Uterus (tissue), 4 donors: ENCODE data around the gene MAML2. TPM values are rescaled to one million over a fixed set of nuclear protein-coding genes. Genes with fewer than 3 reads are reported as not detected.

ENCODE experiments used
- DNase-seq, 2 donors: peaks; one replicate each; pipeline ENCODE4 v3.0.0-alpha.2; 2019 to 2020
- H3K27ac ChIP-seq, 2 donors: fragments of 200-600 bp; sonication (generic); 1 replicate in 1 of 2; 2 replicates in 1 of 2; pipeline ENCODE4 v1.5.1; 2016 to 2018
- H3K27me3 ChIP-seq, 2 donors: fragments of 200-600 bp; sonication (generic); one replicate each; pipeline ENCODE4 v1.5.1; 2018 to 2019; ENCODE audit warnings: control low read depth in 1 of 2
- H3K36me3 ChIP-seq, 2 donors: fragments of 200-600 bp; sonication (generic); one replicate each; pipeline ENCODE4 v1.5.1; 2019; ENCODE audit warnings: control low read depth in 1 of 2
- H3K4me1 ChIP-seq, 2 donors: fragments of 200-600 bp; sonication (generic); one replicate each; pipeline ENCODE4 v1.5.1; 2018 to 2019; ENCODE audit warnings: control low read depth in 1 of 2
- H3K4me3 ChIP-seq, 2 donors: fragments of 200-600 bp; sonication (generic); 1 replicate in 1 of 2; 2 replicates in 1 of 2; pipeline ENCODE4 v1.5.1; 2018 to 2019; ENCODE audit warnings: mild to moderate bottlenecking in 1 of 2
- H3K9me3 ChIP-seq, 2 donors: fragments of 200-600 bp; sonication (generic); one replicate each; pipeline ENCODE4 v1.5.1; 2019; ENCODE audit warnings: control low read depth in 1 of 2
- POLR2A ChIP-seq, 2 donors: fragments of 450-650 bp; IDR thresholded peaks; one replicate each; pipeline ENCODE4 v1.6.1; 2016; ENCODE audit warnings: antibody characterized with exemption in 2 of 2, mild to moderate bottlenecking in 1 of 2, moderate library complexity in 1 of 2
- intact Hi-C: fragments of 100-400 bp; cut with DNase I; formaldehyde crosslinking; loops from one replicate; pipeline ENCODE4 v1.15.1; 2023; ENCODE audit warnings: low total_unique reads
- total RNA-seq, 4 donors: library from RNA; depleted of rRNA in 3 of 4; stranded (reverse); fragments of >200 nt in 3 of 4; gene quantifications; one replicate each; pipeline versions ENCODE4 v1.1.0 to v1.2.4, GENCODE V29; 2014 to 2023
- TF ChIP-seq, protein P1 (sequence below), 4 experiments: fragments of 200-600 bp in 2 of 4; fragments of 450-650 bp in 2 of 4; sonication (generic) in 2 of 4; IDR thresholded peaks; one replicate each; pipeline ENCODE4 v1.5.1; 2016 to 2019; ENCODE audit warnings: antibody characterized with exemption in 4 of 4, mild to moderate bottlenecking in 2 of 4, moderate library complexity in 1 of 4
- donor health status: DM: yes; HTN: yes; CAD: no.

The MAML2 gene
- total RNA-seq, 4 donors from 2014 or later: 8.2 to 35.9 (median 19.8) TPM

DNA sequence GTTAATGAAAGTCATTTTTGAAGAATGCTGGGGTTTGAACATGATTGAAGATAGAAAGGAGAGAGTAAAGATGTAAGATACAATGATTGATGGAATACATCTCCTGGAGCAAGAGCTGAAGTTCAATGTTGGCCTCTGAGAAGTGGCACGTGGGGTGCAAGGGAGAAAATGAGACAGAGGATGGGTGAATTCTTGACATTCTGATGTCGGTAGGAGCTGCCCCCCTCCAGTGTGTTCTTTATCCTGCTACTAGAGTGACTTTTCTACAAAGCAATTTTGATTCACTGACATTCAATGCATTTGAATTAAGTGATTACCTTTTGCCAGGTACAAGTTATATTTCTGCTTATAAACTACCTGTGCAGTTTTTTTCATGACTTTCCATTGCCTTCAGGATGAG, 260.1 kb downstream of the MAML2 start:
- H3K27me3 ChIP-seq: no peaks in the 10 kb centered on the region
- no peak overlapping the region for H3K4me3 ChIP-seq
- no peaks in the 10 kb centered on the region for H3K9me3 ChIP-seq
- no peak overlapping the region for H3K27ac ChIP-seq
- H3K36me3 ChIP-seq: no peaks in the 10 kb centered on the region
- no peak for DNase-seq
- TF ChIP-seq, protein P1, sequence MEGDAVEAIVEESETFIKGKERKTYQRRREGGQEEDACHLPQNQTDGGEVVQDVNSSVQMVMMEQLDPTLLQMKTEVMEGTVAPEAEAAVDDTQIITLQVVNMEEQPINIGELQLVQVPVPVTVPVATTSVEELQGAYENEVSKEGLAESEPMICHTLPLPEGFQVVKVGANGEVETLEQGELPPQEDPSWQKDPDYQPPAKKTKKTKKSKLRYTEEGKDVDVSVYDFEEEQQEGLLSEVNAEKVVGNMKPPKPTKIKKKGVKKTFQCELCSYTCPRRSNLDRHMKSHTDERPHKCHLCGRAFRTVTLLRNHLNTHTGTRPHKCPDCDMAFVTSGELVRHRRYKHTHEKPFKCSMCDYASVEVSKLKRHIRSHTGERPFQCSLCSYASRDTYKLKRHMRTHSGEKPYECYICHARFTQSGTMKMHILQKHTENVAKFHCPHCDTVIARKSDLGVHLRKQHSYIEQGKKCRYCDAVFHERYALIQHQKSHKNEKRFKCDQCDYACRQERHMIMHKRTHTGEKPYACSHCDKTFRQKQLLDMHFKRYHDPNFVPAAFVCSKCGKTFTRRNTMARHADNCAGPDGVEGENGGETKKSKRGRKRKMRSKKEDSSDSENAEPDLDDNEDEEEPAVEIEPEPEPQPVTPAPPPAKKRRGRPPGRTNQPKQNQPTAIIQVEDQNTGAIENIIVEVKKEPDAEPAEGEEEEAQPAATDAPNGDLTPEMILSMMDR (IDR thresholded peaks at IDR 0.05): no peak
- no peak for TF ChIP-seq POLR2A (IDR thresholded peaks at IDR 0.05)
- no peaks in the 10 kb centered on the region for H3K4me1 ChIP-seq
- intact Hi-C loops: no loop called here

DNA sequence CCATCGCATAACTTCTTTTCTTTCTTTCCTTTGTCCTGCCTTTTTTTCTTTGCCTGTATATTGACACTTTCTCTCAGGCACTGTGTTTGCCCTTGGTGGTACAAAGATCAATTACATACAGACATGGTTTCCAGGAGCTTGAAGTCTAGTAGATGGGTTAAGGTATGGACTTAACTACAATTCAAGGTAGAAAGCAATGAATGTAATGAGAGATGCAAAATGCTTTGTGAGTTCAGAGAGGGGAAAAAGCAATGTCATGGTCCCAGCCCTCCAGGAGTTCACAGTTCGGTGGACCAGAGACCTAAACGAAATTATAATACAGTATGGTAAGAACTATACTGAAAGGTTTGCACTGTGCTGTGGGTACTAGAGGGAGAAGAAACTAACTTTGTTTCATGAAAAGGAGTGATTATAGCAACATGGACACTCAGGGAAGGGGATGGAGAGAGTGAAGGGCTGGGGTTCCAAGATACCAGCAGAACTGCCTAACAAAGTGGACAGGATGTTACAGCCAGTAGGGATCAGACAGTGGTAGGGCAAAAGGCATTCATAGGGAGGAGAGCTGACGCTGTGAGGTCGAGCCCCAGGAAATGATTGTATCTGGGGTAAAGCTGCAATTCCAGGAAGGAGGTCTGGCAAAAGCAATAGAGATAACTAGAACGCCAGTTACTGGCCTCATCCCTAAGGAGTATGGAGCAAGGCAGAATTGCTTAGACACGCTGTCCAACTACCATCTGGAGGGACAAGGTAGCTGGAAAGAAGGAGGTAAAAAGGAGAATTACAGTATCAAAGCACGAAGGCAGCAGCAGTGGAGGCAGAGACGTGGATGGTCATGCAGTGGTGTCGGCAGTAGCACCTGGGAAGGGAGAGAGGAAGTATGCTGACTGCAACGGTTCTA, 260.7 kb downstream of the MAML2 start:
- H3K27me3 ChIP-seq: no peaks in the 10 kb centered on the region
- no peak for TF ChIP-seq POLR2A (IDR thresholded peaks at IDR 0.05)
- TF ChIP-seq, protein P1 (IDR thresholded peaks at IDR 0.05): no peak
- no peak overlapping the region for H3K27ac ChIP-seq
- no peaks in the 10 kb centered on the region for H3K9me3 ChIP-seq
- H3K4me3 ChIP-seq: no peak overlapping the region
- H3K4me1 ChIP-seq: no peaks in the 10 kb centered on the region
- no peaks in the 10 kb centered on the region for H3K36me3 ChIP-seq
- no peak for DNase-seq
- intact Hi-C loops: no loop called here

DNA sequence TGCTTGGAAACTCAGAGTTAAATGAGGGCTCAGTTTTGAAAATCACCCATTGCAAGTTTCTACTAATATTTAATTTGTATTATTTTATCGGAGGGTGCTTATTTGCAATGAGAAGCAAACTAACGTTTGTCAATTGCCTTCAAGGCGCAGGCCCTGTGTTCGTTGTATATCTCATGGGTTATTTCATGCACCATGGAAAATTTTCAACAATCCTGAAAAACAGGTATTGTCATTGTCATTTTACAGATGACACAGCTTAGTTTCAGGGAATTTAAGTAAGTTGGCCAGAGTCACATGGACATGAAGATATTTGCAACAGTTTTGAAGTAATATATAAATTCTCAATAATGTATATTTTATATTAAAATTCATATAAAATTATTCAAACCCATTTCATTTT, 261.4 kb downstream of the MAML2 start:
- Histone ChIP-seq H3K27ac (no peak overlapping the region), H3K9me3 (no peaks in the 10 kb centered on the region), H3K4me3 (no peak overlapping the region), H3K4me1 (no peaks in the 10 kb centered on the region), H3K36me3 (no peaks in the 10 kb centered on the region), H3K27me3 (no peaks in the 10 kb centered on the region)
- intact Hi-C loops: no loop called here
- no peak for DNase-seq
- TF ChIP-seq, protein P1 (IDR thresholded peaks at IDR 0.05): no peak
- TF ChIP-seq POLR2A (IDR thresholded peaks at IDR 0.05): no peak

DNA sequence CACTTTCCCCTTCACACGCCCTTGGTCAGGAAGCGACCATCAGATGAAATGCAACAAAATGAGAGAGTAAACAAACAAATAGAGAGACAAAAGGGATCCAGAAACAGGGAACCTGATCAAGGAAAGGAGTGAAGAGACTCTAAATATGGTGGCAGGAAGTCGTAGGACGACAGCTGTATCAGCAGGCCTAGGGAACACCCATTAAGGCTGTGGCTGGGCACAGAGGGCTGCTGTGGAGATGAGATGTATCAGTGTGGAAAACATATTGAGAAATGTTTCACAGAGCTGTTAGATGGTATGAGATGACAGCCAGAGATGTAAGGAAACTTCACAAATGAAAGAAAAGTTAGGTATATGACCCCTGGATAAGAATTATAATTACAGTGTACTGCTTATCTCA, 263.3 kb downstream of the MAML2 start:
- TF ChIP-seq, protein P1 (IDR thresholded peaks at IDR 0.05): no peak
- no peak for TF ChIP-seq POLR2A (IDR thresholded peaks at IDR 0.05)
- H3K4me3 ChIP-seq: no peak overlapping the region

DNA sequence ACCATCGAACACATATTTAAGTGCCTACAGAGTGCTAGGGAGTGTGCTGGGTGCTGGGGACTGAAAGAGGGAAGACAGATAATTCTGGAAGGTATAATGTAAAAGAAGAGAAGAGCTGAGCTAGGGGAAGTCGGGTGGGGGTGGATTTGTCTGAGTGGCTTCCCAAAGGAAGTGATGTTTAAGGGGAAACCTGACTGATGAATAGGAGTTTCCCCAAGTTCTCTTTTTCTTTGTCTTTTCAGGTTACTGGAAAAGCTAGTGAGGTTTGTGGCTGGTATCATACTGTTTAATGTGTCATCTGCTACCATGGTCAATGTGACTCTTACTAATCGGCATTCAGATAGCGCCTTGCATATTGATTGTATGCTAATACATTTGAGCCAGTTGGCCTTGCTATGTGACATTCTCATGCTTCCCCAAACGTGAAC, 267.4 kb downstream of the MAML2 start:
- Histone ChIP-seq H3K4me1 (no peaks in the 10 kb centered on the region), H3K27ac (peak overlapping the region in 1 of 2 donors; percentile 41), H3K27me3 (no peaks in the 10 kb centered on the region), H3K36me3 (no peaks in the 10 kb centered on the region), H3K9me3 (no peaks in the 10 kb centered on the region), H3K4me3 (no peak overlapping the region)
- TF ChIP-seq, protein P1 (IDR thresholded peaks at IDR 0.05): no peak
- no peak for TF ChIP-seq POLR2A (IDR thresholded peaks at IDR 0.05)
- no peak for DNase-seq
- intact Hi-C loops: no loop called here

More for the DNA sequence above, 263.3 kb downstream of the MAML2 start:
- H3K27me3 ChIP-seq: no peaks in the 10 kb centered on the region
- no peak for DNase-seq
- intact Hi-C loops: no loop called here
- no peaks in the 10 kb centered on the region for H3K36me3 ChIP-seq
- H3K4me1 ChIP-seq: no peaks in the 10 kb centered on the region
- no peaks in the 10 kb centered on the region for H3K9me3 ChIP-seq
- no peak overlapping the region for H3K27ac ChIP-seq
